Measurements from ENCODE around the gene PPY.
"Not testable (repeated sequence)": the region's sequence is repeated elsewhere in the genome, so short reads cannot be mapped to it uniquely, and the experiment has no call there.

PPY gene

GRCh38 chr17:43905985-43906852 lies 36.1 kb downstream of the PPY start:
- DNase-seq (ENCODE audit: low read depth, low spot score): peak; percentile 87

GRCh38 chr17:43905400-43905984 lies 36.8 kb downstream of the PPY start:
- DNase-seq (ENCODE audit: low read depth, low spot score): no peak

DNA sequence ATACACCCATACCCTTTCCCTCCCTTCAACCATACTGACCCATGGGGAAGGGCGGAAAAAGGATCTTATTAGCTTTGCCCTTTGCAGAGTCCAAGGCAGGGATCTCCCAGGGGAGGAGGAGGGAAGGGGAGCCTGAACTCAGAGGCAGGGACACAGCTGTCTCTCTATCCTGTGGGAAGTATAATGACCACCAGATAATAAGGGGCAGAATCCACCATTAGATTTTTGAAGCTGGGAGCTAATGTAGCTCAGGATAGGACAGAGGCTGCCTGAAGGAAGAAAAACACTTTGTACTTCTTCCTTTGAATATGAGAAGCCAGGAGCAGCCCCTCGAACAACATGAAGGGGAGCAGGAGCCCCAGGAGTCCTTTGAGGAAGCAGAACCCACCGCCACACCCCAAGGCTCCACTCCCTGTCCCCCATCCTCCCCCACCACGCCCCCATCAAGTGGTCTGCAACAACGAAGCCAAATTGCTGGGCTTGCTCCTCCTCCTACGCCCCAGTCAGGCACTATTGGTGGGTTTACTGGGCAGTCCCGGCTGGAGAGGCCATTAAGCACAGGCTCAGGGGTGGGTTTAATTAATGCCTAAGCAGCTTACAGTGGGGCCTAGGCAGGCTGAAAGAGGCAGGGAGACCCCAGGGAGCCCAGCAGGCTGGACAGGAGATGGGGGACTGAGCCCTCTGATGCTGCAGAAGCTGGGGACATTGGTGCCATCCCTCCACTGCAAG lies 40.3 kb downstream of the PPY start:
- DNase-seq (ENCODE audit: low read depth, low spot score): no peak

DNA sequence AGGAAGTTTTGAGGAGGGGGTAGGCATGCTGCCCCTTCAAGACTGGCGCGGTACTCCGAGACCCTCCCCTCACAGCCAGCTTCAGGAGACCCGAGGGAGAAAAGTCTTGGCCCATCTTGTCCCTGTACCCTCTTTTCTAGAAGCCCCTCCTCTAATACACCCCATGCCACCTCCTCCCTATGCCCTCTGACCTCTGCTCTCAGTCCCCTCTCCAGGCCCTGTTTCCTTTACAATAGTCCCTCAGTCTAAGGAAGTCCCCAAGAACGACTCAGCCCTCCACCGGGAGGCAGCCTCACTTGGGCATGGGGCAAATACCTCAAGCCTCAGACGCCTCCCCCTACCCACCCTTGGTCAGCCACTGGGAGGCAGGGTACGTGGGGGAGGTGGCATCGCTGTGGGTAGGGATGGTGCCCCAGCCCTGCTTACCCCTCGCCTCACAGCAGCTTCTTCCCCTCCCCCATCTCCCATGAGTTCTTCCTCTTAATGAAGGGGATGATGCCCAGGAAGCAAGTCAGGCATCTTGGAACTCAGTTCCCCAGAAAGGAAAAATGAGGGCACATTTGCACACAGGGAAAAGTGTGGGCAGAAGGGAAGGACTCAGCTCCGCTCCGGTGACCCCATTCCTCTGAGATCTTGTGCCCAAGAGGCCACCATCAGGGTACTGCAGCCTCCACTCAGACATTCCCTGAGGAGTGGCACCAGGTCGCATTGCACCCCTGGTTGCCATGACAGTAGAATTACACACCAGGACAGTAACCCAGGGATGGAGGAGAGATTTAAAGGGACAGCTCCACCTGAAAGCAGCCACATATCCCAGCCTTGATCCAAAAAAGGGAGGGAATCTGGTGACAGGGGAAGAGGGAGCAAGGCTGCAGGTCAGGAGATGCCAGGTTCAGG lies 41.2 kb downstream of the PPY start:
- no peak for DNase-seq (ENCODE audit: low read depth, low spot score)

DNA sequence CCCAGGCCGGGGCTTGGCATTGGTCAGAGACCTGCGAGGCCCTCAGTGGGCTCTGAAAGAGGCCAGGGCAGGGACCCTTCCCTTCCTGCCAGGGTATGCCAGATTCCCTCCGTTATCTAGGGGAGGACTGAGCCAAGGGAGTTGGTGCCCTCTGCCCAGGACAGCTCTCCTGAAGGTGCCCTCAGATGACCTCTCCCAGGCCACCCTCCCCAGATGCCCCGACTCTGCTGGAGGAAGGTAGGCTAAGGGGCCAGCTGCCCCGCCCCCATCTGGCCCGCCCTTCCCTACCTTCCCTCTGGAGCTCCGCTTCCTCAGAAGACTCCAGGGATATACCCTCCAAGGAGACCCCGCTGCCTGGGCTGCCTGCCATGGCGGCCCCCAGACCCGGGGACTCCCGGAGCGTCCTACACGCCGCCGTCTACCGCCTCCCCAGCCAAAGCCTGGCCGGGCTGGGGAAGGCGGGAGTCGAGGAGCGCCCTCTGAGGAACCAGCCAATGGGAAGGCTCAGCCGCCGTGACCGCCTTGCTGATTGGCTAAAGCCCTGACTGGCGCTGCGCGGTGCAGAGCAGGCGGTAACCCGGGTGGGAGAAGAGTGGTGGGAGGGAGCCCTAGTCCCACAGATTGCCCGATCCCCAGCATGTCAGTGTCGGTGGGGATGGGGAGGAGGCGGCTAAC lies 42.0 kb downstream of the PPY start:
- DNase-seq (ENCODE audit: low read depth, low spot score): peak; percentile 92

DNA sequence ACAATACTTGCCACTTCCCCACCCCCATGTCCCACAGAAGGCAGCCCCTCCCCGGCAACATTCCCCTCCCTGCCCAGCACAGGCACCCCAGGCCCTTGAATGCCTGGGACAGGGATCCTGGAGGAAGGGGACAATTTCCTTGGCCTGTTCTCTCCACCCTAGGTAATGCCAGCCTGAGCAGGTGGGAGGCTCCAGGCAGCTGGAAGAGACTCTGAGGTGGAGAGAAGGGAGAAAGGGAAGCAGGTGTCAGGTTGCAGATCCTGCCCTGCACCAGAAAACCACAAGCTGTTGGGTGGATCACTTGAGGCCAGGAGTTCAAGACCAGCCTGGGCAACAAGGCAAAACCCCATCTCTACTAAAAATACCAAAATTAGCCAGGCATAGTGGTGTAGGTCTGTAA lies 43.8 kb downstream of the PPY start:
- no peak for DNase-seq (ENCODE audit: low read depth, low spot score)

GRCh38 chr17:43897831-43898230 lies 44.4 kb downstream of the PPY start:
- no peak for DNase-seq (ENCODE audit: low read depth, low spot score)

DNA sequence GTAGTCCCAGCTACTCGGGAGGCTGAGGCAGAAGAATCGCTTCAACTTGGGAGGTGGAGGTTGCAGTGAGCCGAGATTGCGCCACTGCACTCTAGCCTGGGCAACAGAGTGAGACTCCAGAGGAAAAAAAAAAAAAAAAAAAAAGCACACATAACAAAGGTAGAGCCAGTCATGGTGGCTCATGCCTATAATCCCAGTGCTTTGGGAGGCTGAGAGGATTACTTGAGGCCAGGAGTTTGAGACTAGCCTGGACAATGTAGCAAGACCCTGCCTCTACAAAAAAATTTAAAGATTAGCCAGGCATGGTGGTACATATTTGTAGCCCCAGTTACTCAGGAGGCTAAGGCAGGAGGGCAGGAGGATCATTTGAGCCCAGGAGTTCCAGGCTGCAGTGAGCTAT lies 47.8 kb downstream of the PPY start:
- DNase-seq (ENCODE audit: low read depth, low spot score): not testable (repeated sequence)

DNA sequence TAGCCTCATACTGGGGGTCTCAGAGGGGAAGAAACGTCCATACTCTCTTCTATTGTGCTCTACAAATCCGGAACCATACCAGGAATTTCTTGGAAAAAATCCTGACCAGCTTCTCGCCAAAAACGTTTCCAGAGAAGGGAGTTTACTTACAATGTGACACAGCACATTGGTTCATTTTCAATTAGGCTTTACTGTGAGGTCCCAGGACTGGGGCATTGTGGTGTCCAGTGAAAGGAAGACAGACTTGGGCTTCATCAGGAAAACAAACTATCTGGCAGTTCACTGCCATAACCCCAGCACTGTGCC lies 49.7 kb downstream of the PPY start:
- DNase-seq (ENCODE audit: low read depth, low spot score): no peak

DNA sequence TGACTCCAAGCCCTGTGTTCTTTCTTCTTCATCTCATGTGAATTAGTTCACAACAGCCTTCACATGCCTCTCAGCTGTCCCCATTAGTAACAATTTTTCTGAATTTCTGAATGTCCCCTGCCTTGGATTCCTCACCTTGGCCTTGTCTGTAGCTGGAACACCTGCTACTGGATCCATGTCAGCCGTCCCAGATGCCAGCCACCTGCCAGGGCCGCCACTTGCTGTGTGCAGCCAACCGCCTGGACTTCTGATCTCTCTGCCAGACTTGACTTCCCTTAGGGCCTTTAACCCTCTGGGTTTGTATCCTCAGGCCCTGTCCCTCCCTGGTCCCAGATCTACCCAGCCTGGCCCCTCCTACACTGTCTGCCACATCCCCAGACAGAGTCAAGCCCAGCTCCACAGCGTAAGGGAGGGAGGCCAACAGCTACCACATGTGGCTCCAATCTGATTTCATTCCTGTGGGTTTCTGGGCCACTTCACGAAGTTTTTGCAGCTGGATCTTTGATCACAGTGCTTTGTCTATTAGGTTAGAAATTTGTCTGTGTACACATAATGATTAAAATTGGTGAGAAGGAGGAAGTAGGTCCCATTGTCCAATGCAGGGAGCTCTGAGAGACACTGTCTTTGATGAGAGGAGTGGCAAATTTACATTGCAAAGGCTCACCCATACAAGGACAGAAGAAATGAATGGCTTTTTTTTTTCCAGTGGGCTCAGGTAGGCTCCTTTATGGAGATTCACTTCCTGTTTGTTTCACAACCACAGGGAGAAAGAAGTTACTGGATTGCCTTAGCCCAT lies 50.2 kb downstream of the PPY start:
- DNase-seq (ENCODE audit: low read depth, low spot score): no peak

Measured in ELF-1 (cell line).